ENCODE measurements around the gene NLGN3. TPM values are rescaled to one million over a fixed set of nuclear protein-coding genes. Genes with fewer than 3 reads are reported as not detected.

The NLGN3 gene
- total RNA-seq, 2 experiments from 2014 or later = 3.4 to 4.3 TPM

GRCh38 chrX:71140440-71140839 is 4.2 kb upstream of the NLGN3 start:
- Histone ChIP-seq H3K4me1 (ENCODE audit: insufficient read depth, low read length) (peaks cover 2% of the 10 kb centered on the region), H3K27me3 (ENCODE audit: control insufficient read depth in 1 of 2, insufficient read depth in 2 of 2, low read length in 2 of 2) (no peaks in the 10 kb centered on the region), H3K4me3 (ENCODE audit: low read length) (no peak overlapping the region), H3K9me3 (ENCODE audit: control insufficient read depth in 1 of 2, insufficient read depth in 1 of 2, low read length in 2 of 2) (no peaks in the 10 kb centered on the region), H3K27ac (ENCODE audit: low read depth in 1 of 2, low read length in 2 of 2) (no peak overlapping the region), H3K36me3 (ENCODE audit: insufficient read depth, low read length) (peaks cover 53% of the 10 kb centered on the region)
- peaks cover 47% of the 10 kb centered on the region for H3K36me3 Mint-ChIP-seq (ENCODE audit: low read depth)
- H3K27me3 Mint-ChIP-seq = no peaks in the 10 kb centered on the region
- H3K9me3 Mint-ChIP-seq = no peaks in the 10 kb centered on the region
- no peak for TF ChIP-seq CTCF (IDR thresholded peaks at IDR 0.05)
- peaks cover 10% of the 10 kb centered on the region for H3K4me1 Mint-ChIP-seq (ENCODE audit: low read depth)
- no peak overlapping the region for H3K4me3 Mint-ChIP-seq
- ChIA-PET CTCF (no interaction called here), POLR2A (no interaction called here)
- intact Hi-C loops (cut with DNase I, micrococcal nuclease) = no loop called here
- ATAC-seq (ENCODE audit: poor library complexity) (no peak), DNase-seq (no peak)
- H3K27ac Mint-ChIP-seq = no peak overlapping the region

- Mint-ChIP-seq H3K36me3 (ENCODE audit: low read depth) (peaks cover 24% of the 10 kb centered on the region), H3K4me1 (ENCODE audit: low read depth) (peaks cover 17% of the 10 kb centered on the region), H3K9me3 (no peaks in the 10 kb centered on the region), H3K27ac (no peak overlapping the region), H3K27me3 (no peaks in the 10 kb centered on the region), H3K4me3 (no peak overlapping the region)
- Histone ChIP-seq H3K9me3 (ENCODE audit: control insufficient read depth in 1 of 2, insufficient read depth in 1 of 2, low read length in 2 of 2) (no peaks in the 10 kb centered on the region), H3K36me3 (ENCODE audit: insufficient read depth, low read length) (peaks cover 25% of the 10 kb centered on the region), H3K27ac (ENCODE audit: low read depth in 1 of 2, low read length in 2 of 2) (no peak overlapping the region), H3K4me1 (ENCODE audit: insufficient read depth, low read length) (peaks cover 10% of the 10 kb centered on the region), H3K27me3 (ENCODE audit: control insufficient read depth in 1 of 2, insufficient read depth in 2 of 2, low read length in 2 of 2) (no peaks in the 10 kb centered on the region), H3K4me3 (ENCODE audit: low read length) (no peak overlapping the region)
- TF ChIP-seq CTCF (IDR thresholded peaks at IDR 0.05) = no peak
- intact Hi-C loops (cut with DNase I, micrococcal nuclease) = no loop called here
- POLR2A ChIA-PET = no interaction called here
- ATAC-seq (ENCODE audit: poor library complexity) = no peak
- DNase-seq = no peak
- CTCF ChIA-PET = no interaction called here
Observed at GRCh38 chrX:71143508-71143907, 1.1 kb upstream of the NLGN3 start.

GRCh38 chrX:71147496-71148277 is 3.0 kb downstream of the NLGN3 start:
- H3K4me1 Mint-ChIP-seq (ENCODE audit: low read depth) = peaks cover 13% of the 10 kb centered on the region
- no peak for TF ChIP-seq CTCF (IDR thresholded peaks at IDR 0.05)
- H3K27ac Mint-ChIP-seq = no peak overlapping the region
- CTCF ChIA-PET = no interaction called here
- Histone ChIP-seq H3K9me3 (ENCODE audit: control insufficient read depth in 1 of 2, insufficient read depth in 1 of 2, low read length in 2 of 2) (no peaks in the 10 kb centered on the region), H3K4me1 (ENCODE audit: insufficient read depth, low read length) (peaks cover 10% of the 10 kb centered on the region), H3K27ac (ENCODE audit: low read depth in 1 of 2, low read length in 2 of 2) (no peak overlapping the region), H3K27me3 (ENCODE audit: control insufficient read depth in 1 of 2, insufficient read depth in 2 of 2, low read length in 2 of 2) (no peaks in the 10 kb centered on the region), H3K4me3 (ENCODE audit: low read length) (no peak overlapping the region), H3K36me3 (ENCODE audit: insufficient read depth, low read length) (no peaks in the 10 kb centered on the region)
- intact Hi-C loops (cut with DNase I, micrococcal nuclease) = no loop called here
- no peak for ATAC-seq (ENCODE audit: poor library complexity)
- H3K36me3 Mint-ChIP-seq (ENCODE audit: low read depth) = peaks cover 4% of the 10 kb centered on the region
- H3K27me3 Mint-ChIP-seq = no peaks in the 10 kb centered on the region
- no peak for DNase-seq
- H3K9me3 Mint-ChIP-seq = no peaks in the 10 kb centered on the region
- POLR2A ChIA-PET = interaction anchor here (0.8 kb wide), 1 partner anchor 11 kb away, joined by 3 read pairs; no protein-coding TSS in a partner anchor
- no peak overlapping the region for H3K4me3 Mint-ChIP-seq
